GM13977 (cell line): Measurements from ENCODE around the gene LDLRAD4.

ENCODE experiments used
- DNase-seq: peaks from one replicate; pipeline ENCODE4 v3.0.0; 2012; ENCODE audit warnings: low spot score
- in situ Hi-C: fragments of 300-500 bp; cut with MboI; formaldehyde crosslinking; loops from one replicate; pipeline ENCODE4 v1.12.0; 2022; ENCODE audit warnings: low sequenced_read_pairs, low pct_unique_long_range_greater_than_20kb, mixed read lengths, inconsistent platforms; ENCODE audit not compliant: unreplicated experiment
- TF ChIP-seq, protein P1 (sequence below): IDR thresholded peaks from 2 replicates; pipeline ENCODE4 v1.5.1; 2012; ENCODE audit warnings: mild to moderate bottlenecking, control low read depth; ENCODE audit not compliant: insufficient read depth; ENCODE audit errors: extremely low read depth, missing control alignments

LDLRAD4 gene

GRCh38 chr18:13576598-13576997 is 358.0 kb downstream of the LDLRAD4 start:
- in situ Hi-C loops, result no loop called here
- DNase-seq, result no peak
- TF ChIP-seq, protein P1, sequence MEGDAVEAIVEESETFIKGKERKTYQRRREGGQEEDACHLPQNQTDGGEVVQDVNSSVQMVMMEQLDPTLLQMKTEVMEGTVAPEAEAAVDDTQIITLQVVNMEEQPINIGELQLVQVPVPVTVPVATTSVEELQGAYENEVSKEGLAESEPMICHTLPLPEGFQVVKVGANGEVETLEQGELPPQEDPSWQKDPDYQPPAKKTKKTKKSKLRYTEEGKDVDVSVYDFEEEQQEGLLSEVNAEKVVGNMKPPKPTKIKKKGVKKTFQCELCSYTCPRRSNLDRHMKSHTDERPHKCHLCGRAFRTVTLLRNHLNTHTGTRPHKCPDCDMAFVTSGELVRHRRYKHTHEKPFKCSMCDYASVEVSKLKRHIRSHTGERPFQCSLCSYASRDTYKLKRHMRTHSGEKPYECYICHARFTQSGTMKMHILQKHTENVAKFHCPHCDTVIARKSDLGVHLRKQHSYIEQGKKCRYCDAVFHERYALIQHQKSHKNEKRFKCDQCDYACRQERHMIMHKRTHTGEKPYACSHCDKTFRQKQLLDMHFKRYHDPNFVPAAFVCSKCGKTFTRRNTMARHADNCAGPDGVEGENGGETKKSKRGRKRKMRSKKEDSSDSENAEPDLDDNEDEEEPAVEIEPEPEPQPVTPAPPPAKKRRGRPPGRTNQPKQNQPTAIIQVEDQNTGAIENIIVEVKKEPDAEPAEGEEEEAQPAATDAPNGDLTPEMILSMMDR, result no peak

- in situ Hi-C loops, result no loop called here
- TF ChIP-seq, protein P1, result no peak
- DNase-seq, result peak; percentile 74
Measured at GRCh38 chr18:13577091-13577697, 358.6 kb downstream of the LDLRAD4 start.

GRCh38 chr18:13577781-13578180 is 359.2 kb downstream of the LDLRAD4 start:
- DNase-seq, result no peak
- in situ Hi-C loops, result no loop called here
- TF ChIP-seq, protein P1, result no peak

- DNase-seq, result no peak
- TF ChIP-seq, protein P1, result no peak
- in situ Hi-C loops, result no loop called here
Measured at GRCh38 chr18:13578400-13578799, 359.8 kb downstream of the LDLRAD4 start.

DNA sequence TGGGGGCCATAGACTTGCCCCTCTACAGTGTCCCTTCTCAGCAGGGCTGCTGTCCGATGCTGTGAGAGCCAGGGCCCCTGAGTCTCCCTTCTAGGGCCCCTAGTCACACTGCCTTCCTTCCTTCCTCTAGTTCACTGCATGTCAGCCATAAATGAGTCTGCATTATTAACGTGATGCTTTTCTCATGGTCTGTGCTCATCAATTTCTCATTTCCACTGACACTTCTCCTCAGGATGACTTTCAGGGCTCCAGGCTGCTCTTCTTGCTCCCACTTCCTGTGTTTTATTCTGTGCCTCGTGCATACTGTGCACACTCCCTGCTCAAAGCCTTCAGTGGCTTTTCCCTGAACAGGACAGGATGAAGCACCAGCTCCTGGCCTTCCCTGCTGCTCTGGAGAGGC is 361.3 kb downstream of the LDLRAD4 start:
- TF ChIP-seq, protein P1, result no peak

GRCh38 chr18:13580351-13580750 is 361.8 kb downstream of the LDLRAD4 start:
- TF ChIP-seq, protein P1, result no peak
- in situ Hi-C loops, result no loop called here
- no peak for DNase-seq

More for the DNA sequence above, 361.3 kb downstream of the LDLRAD4 start:
- DNase-seq, result no peak
- in situ Hi-C loops, result no loop called here
